Caco-2 (cell line): ENCODE results near the gene SORBS1. TPM values are rescaled to one million over a fixed set of nuclear protein-coding genes. Genes with fewer than 3 reads are reported as not detected.

Experiments used
- BruUV-seq: library from RNA; stranded (reverse); fragments of 400-500 nt; replicated peaks from 2 replicates; lab custom pipeline; 2021; lab: Mats Ljungman, UMichigan
- CTCF ChIA-PET: fragments of 300-600 bp; sonication (Branson Sonifier 250); formaldehyde crosslinking; loops from one replicate; lab custom pipeline; 2022; ENCODE audit warnings: antibody characterized with exemption; lab: Charles Lee
- POLR2A ChIA-PET: fragments of 300-600 bp; sonication (Branson Sonifier 250); formaldehyde crosslinking; loops from one replicate; lab custom pipeline; 2022; ENCODE audit warnings: antibody characterized with exemption; lab: Charles Lee
- DNase-seq, 2 experiments: peaks; one replicate each; pipeline versions ENCODE4 v3.0.0 to v3.0.0-alpha.2; 2020 to 2022
- H3K27me3 ChIP-seq: replicated peaks from 2 replicates; pipeline ENCODE4 v1.6.0; 2011; ENCODE audit warnings: low read length; ENCODE audit not compliant: control insufficient read depth, insufficient read depth
- H3K36me3 ChIP-seq: 2 replicates; pipeline ENCODE4 v1.5.1; 2011; ENCODE audit warnings: low read length; ENCODE audit not compliant: control insufficient read depth, insufficient read depth
- H3K4me1 ChIP-seq: fragments of 250-450 bp; sonication (Bioruptor Pico); 2 replicates; pipeline ENCODE4 v1.5.1; 2020; ENCODE audit warnings: mild to moderate bottlenecking
- H3K4me3 ChIP-seq: 2 replicates; pipeline ENCODE4 v1.5.1; 2011; ENCODE audit warnings: low read depth, mild to moderate bottlenecking, control low read depth, low read length
- H3K9me3 ChIP-seq: fragments of 250-450 bp; sonication (Bioruptor Pico); 2 replicates; pipeline ENCODE4 v1.5.1; 2020; ENCODE audit warnings: mild to moderate bottlenecking, moderate library complexity
- H3K27ac Mint-ChIP-seq: one replicate; pipeline ENCODE4 v1.8.0; 2022; ENCODE audit warnings: mixed read lengths; ENCODE audit not compliant: unreplicated experiment
- H3K27me3 Mint-ChIP-seq: one replicate; pipeline ENCODE4 v1.8.0; 2022; ENCODE audit warnings: mixed read lengths; ENCODE audit not compliant: insufficient read depth, unreplicated experiment
- H3K36me3 Mint-ChIP-seq: one replicate; pipeline ENCODE4 v1.8.0; 2022; ENCODE audit warnings: mild to moderate bottlenecking, mixed read lengths; ENCODE audit not compliant: insufficient read depth, unreplicated experiment
- H3K4me1 Mint-ChIP-seq: one replicate; pipeline ENCODE4 v1.8.0; 2022; ENCODE audit warnings: low read depth, mixed read lengths; ENCODE audit not compliant: unreplicated experiment
- H3K4me3 Mint-ChIP-seq: one replicate; pipeline ENCODE4 v1.8.0; 2022; ENCODE audit warnings: mild to moderate bottlenecking, moderate library complexity, mixed read lengths; ENCODE audit not compliant: unreplicated experiment
- H3K9me3 Mint-ChIP-seq: one replicate; pipeline ENCODE4 v1.8.0; 2022; ENCODE audit warnings: mixed read lengths; ENCODE audit not compliant: unreplicated experiment
- intact Hi-C: fragments of 100-400 bp; cut with micrococcal nuclease; formaldehyde crosslinking; loops from one replicate; pipeline ENCODE4 v1.10.0; 2022; ENCODE audit not compliant: unreplicated experiment
- total RNA-seq: library from RNA; stranded (reverse); gene quantifications from 2 replicates; pipeline ENCODE4 v1.2.3, GENCODE V29; 2022
- TF ChIP-seq, protein P1 (sequence below), 2 experiments: fragments of 200-600 bp in 1 of 2; IDR thresholded peaks; 1 replicate in 1 of 2; 2 replicates in 1 of 2; pipeline versions ENCODE4 v1.5.1 to v1.8.0; 2011 to 2022; ENCODE audit warnings: antibody characterized with exemption in 1 of 2, control low read depth in 1 of 2, inconsistent platforms in 1 of 2, low read depth in 1 of 2, low read length in 1 of 2, mild to moderate bottlenecking in 1 of 2, moderate library complexity in 1 of 2; ENCODE audit not compliant: insufficient read depth in 1 of 2, severe bottlenecking in 1 of 2, unreplicated experiment in 1 of 2

SORBS1 gene
- total RNA-seq, 1 experiment from 2014 or later, result 39.3 TPM

DNA sequence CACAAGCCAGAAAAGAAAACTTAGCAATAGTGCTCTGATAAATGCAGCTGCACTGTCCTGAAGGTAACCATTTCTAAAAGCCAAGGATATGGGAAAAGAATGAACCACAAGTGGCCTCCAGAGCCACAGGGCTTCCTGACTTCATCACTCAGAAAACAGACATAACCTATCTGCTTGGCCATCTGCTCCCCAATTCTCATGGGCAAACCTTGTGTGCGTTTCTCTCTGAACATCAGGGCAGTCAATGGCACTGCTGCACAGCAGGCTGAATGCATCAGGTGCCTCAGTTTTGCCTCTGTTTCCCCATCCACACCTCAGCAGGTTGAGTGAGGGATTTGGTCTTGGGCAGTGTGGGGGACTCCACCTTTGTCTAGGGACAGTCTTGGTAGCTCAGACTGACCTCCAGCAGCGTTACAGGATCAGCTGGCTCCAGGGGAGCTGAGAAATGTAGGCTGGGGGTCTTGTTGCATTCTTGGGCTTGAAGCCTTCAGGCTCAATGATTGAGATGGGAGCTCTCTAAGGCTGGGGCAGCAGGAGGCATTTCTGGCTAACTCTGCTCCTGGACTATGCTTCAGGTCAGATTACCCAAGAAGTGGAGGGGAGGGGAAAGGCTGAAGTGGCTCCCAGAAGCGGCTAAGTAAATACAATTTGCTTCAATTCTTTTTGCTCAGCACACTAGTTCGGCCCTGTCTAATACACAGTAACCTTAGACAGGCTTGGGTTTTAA, 246.8 kb downstream of the SORBS1 start:
- Histone ChIP-seq H3K4me3 (no peak overlapping the region), H3K27me3 (no peaks in the 10 kb centered on the region), H3K9me3 (no peaks in the 10 kb centered on the region), H3K4me1 (peaks cover 26% of the 10 kb centered on the region), H3K36me3 (peaks cover 3% of the 10 kb centered on the region)
- H3K27me3 Mint-ChIP-seq, result no peaks in the 10 kb centered on the region
- no peak overlapping the region for H3K27ac Mint-ChIP-seq
- H3K4me1 Mint-ChIP-seq, result peaks cover 19% of the 10 kb centered on the region
- peaks cover 5% of the 10 kb centered on the region for H3K36me3 Mint-ChIP-seq
- BruUV-seq, result no TSS peak
- ChIA-PET POLR2A (no interaction called here), CTCF (no interaction called here)
- no peaks in the 10 kb centered on the region for H3K9me3 Mint-ChIP-seq
- H3K4me3 Mint-ChIP-seq, result no peak overlapping the region
- TF ChIP-seq, protein P1, sequence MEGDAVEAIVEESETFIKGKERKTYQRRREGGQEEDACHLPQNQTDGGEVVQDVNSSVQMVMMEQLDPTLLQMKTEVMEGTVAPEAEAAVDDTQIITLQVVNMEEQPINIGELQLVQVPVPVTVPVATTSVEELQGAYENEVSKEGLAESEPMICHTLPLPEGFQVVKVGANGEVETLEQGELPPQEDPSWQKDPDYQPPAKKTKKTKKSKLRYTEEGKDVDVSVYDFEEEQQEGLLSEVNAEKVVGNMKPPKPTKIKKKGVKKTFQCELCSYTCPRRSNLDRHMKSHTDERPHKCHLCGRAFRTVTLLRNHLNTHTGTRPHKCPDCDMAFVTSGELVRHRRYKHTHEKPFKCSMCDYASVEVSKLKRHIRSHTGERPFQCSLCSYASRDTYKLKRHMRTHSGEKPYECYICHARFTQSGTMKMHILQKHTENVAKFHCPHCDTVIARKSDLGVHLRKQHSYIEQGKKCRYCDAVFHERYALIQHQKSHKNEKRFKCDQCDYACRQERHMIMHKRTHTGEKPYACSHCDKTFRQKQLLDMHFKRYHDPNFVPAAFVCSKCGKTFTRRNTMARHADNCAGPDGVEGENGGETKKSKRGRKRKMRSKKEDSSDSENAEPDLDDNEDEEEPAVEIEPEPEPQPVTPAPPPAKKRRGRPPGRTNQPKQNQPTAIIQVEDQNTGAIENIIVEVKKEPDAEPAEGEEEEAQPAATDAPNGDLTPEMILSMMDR (IDR thresholded peaks at IDR 0.05; ENCODE audit: insufficient read depth in 1 of 2, low read depth in 1 of 2, low read length in 1 of 2, severe bottlenecking in 1 of 2, unreplicated experiment in 1 of 2), result no peak
- intact Hi-C loops, result no loop called here
- no peak for DNase-seq

DNA sequence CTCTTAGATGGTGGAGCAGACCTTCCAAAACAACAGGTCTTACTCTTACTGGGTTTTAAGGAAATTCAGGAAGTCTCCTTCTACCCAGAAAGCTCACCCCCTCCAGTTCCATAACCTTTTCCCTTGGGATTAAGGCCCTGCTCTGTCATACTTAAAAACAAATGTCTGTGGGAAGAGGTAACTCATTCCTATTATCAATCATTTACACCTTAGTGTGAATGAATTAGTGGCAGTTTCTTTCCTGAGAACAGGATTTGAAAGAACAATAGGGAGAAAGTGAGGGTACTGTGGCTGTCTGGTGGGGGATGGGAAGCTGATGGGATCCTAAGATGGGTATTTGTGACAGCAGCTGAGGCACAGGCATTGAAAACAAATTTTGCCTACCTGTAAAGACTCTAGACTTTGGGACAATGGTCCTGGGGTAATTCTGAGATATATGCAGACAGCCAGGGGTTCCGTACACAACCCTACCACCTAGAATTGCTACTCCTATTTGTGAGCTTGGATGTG, 248.1 kb downstream of the SORBS1 start:
- ChIA-PET POLR2A (no interaction called here), CTCF (interaction anchor here (0.6 kb wide), 1 partner anchor 50 kb away, joined by 3 read pairs; no protein-coding TSS in a partner anchor)
- TF ChIP-seq, protein P1 (IDR thresholded peaks at IDR 0.05; ENCODE audit: insufficient read depth in 1 of 2, low read depth in 1 of 2, low read length in 1 of 2, severe bottlenecking in 1 of 2, unreplicated experiment in 1 of 2), result no peak
- peaks cover 28% of the 10 kb centered on the region for H3K4me1 Mint-ChIP-seq
- TSS peak; percentile 9 for BruUV-seq
- Histone ChIP-seq H3K36me3 (peaks cover 3% of the 10 kb centered on the region), H3K9me3 (no peaks in the 10 kb centered on the region), H3K4me3 (no peak overlapping the region), H3K27me3 (no peaks in the 10 kb centered on the region), H3K4me1 (peaks cover 31% of the 10 kb centered on the region)
- intact Hi-C loops, result no loop called here
- H3K4me3 Mint-ChIP-seq, result no peak overlapping the region
- H3K27me3 Mint-ChIP-seq, result no peaks in the 10 kb centered on the region
- H3K36me3 Mint-ChIP-seq, result peaks cover 5% of the 10 kb centered on the region
- no peaks in the 10 kb centered on the region for H3K9me3 Mint-ChIP-seq
- DNase-seq, result no peak
- no peak overlapping the region for H3K27ac Mint-ChIP-seq

GRCh38 chr10:95312257-95312656, 248.9 kb downstream of the SORBS1 start:
- Mint-ChIP-seq H3K36me3 (peaks cover 5% of the 10 kb centered on the region), H3K27me3 (no peaks in the 10 kb centered on the region), H3K4me3 (no peak overlapping the region), H3K9me3 (no peaks in the 10 kb centered on the region), H3K27ac (no peak overlapping the region), H3K4me1 (peaks cover 28% of the 10 kb centered on the region)
- TF ChIP-seq, protein P1 (IDR thresholded peaks at IDR 0.05; ENCODE audit: insufficient read depth in 1 of 2, low read depth in 1 of 2, low read length in 1 of 2, severe bottlenecking in 1 of 2, unreplicated experiment in 1 of 2), result no peak
- Histone ChIP-seq H3K4me3 (no peak overlapping the region), H3K36me3 (peaks cover 3% of the 10 kb centered on the region), H3K4me1 (peaks cover 36% of the 10 kb centered on the region), H3K9me3 (no peaks in the 10 kb centered on the region), H3K27me3 (no peaks in the 10 kb centered on the region)
- no peak for DNase-seq
- ChIA-PET POLR2A (no interaction called here), CTCF (interaction anchor here (0.6 kb wide), 1 partner anchor 51 kb away, joined by 3 read pairs; no protein-coding TSS in a partner anchor)
- BruUV-seq, result no TSS peak
- intact Hi-C loops, result no loop called here
